ENCODE data around the gene WWOX.

DNA sequence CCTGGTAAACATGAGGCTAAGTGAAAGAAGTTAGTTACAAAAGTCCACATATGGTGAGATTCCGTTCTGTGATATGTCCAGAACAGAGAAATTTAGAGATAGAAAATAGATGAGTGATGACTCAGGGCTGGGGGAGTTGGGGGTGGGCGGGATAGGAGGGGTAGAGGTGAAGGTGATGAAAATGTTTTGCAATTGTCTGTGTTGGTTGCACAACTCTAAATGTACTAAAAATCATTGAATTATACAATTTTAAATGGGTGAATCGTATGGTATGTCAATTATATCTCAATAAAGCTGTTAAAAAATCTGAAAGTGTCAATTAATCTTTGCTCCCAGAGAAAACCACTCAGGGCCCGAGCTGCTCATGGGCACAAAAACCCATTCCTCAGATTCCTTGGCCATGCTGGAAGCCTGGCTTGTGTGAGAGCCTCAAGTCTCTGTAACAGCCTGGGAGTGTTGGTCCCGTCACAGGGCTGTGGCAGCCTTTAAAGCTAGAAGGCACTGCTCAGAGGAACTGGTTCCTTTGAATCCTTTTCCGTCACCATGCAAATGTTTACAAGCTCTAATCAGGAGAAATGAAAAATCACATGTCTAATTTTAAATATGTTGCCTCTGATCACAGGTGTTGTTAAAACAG, 225.3 kb downstream of the WWOX start:
- no peak for TF ChIP-seq MAZ (IDR thresholded peaks at IDR 0.05; ENCODE audit: borderline replicate concordance, low read depth, low read length)
- no peak for TF ChIP-seq REST (IDR thresholded peaks at IDR 0.05)
- TF ChIP-seq EP300 (IDR thresholded peaks at IDR 0.05), result no peak
- TF ChIP-seq CTCF (IDR thresholded peaks at IDR 0.05), result no peak
